ENCODE results near the gene NEUROD6. TPM values are rescaled to one million over a fixed set of nuclear protein-coding genes. Genes with fewer than 3 reads are reported as not detected.

The NEUROD6 gene
- total RNA-seq, 1 experiment from 2014 or later: not detected

GRCh38 chr7:31382722-31383121 lies 42.2 kb upstream of the NEUROD6 start:
- TF ChIP-seq ATF2 (CRISPR knock-in tag; IDR thresholded peaks at IDR 0.05; ENCODE audit: borderline replicate concordance, low read depth) (no peak), SMAD3 (CRISPR knock-in tag; IDR thresholded peaks at IDR 0.05; ENCODE audit: borderline replicate concordance) (no peak), MXD4 (CRISPR knock-in tag; IDR thresholded peaks at IDR 0.05; ENCODE audit: borderline replicate concordance) (no peak), GTF2I (CRISPR knock-in tag; conservative IDR thresholded peaks at IDR 0.05) (no peak), MAX (CRISPR knock-in tag; IDR thresholded peaks at IDR 0.05) (no peak), NR1H2 (CRISPR knock-in tag; IDR thresholded peaks at IDR 0.05) (no peak), ZNF232 (CRISPR knock-in tag; IDR thresholded peaks at IDR 0.05) (no peak), ATF1 (CRISPR knock-in tag; IDR thresholded peaks at IDR 0.05) (no peak), GABPB1 (CRISPR knock-in tag; IDR thresholded peaks at IDR 0.05) (no peak), SOX15 (CRISPR knock-in tag; IDR thresholded peaks at IDR 0.05) (no peak), GRHL2 (CRISPR knock-in tag; IDR thresholded peaks at IDR 0.05; ENCODE audit: insufficient replicate concordance, severe bottlenecking) (no peak), CREB1 (CRISPR knock-in tag; IDR thresholded peaks at IDR 0.05) (no peak), FOXK1 (CRISPR knock-in tag; IDR thresholded peaks at IDR 0.05) (no peak)
- TF ChIP-seq, protein P1, sequence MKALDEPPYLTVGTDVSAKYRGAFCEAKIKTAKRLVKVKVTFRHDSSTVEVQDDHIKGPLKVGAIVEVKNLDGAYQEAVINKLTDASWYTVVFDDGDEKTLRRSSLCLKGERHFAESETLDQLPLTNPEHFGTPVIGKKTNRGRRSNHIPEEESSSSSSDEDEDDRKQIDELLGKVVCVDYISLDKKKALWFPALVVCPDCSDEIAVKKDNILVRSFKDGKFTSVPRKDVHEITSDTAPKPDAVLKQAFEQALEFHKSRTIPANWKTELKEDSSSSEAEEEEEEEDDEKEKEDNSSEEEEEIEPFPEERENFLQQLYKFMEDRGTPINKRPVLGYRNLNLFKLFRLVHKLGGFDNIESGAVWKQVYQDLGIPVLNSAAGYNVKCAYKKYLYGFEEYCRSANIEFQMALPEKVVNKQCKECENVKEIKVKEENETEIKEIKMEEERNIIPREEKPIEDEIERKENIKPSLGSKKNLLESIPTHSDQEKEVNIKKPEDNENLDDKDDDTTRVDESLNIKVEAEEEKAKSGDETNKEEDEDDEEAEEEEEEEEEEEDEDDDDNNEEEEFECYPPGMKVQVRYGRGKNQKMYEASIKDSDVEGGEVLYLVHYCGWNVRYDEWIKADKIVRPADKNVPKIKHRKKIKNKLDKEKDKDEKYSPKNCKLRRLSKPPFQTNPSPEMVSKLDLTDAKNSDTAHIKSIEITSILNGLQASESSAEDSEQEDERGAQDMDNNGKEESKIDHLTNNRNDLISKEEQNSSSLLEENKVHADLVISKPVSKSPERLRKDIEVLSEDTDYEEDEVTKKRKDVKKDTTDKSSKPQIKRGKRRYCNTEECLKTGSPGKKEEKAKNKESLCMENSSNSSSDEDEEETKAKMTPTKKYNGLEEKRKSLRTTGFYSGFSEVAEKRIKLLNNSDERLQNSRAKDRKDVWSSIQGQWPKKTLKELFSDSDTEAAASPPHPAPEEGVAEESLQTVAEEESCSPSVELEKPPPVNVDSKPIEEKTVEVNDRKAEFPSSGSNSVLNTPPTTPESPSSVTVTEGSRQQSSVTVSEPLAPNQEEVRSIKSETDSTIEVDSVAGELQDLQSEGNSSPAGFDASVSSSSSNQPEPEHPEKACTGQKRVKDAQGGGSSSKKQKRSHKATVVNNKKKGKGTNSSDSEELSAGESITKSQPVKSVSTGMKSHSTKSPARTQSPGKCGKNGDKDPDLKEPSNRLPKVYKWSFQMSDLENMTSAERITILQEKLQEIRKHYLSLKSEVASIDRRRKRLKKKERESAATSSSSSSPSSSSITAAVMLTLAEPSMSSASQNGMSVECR (CRISPR knock-in tag; IDR thresholded peaks at IDR 0.05; ENCODE audit: borderline replicate concordance): no peak
- TF ChIP-seq, protein P2, sequence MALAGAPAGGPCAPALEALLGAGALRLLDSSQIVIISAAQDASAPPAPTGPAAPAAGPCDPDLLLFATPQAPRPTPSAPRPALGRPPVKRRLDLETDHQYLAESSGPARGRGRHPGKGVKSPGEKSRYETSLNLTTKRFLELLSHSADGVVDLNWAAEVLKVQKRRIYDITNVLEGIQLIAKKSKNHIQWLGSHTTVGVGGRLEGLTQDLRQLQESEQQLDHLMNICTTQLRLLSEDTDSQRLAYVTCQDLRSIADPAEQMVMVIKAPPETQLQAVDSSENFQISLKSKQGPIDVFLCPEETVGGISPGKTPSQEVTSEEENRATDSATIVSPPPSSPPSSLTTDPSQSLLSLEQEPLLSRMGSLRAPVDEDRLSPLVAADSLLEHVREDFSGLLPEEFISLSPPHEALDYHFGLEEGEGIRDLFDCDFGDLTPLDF (CRISPR knock-in tag; IDR thresholded peaks at IDR 0.05): no peak
- DNase-seq (ENCODE audit: low spot score) (no peak), ATAC-seq (no peak)
- ChIA-PET CTCF (interaction anchor here (0.7 kb wide), 1 partner anchor 60 kb away, joined by 4 read pairs; no protein-coding TSS in a partner anchor), POLR2A (interaction anchor here (0.5 kb wide), 1 partner anchor 888 kb away, joined by 3 read pairs; no protein-coding TSS in a partner anchor)
- Mint-ChIP-seq H3K27me3 (ENCODE audit: low read depth) (no peaks in the 10 kb centered on the region; the same call in 1 of the 2 replicates), H3K36me3 (no peaks in the 10 kb centered on the region), H3K27ac (no peak overlapping the region), H3K4me3 (no peak overlapping the region), H3K9me3 (peaks cover 6% of the 10 kb centered on the region), H3K4me1 (no peaks in the 10 kb centered on the region)

DNA sequence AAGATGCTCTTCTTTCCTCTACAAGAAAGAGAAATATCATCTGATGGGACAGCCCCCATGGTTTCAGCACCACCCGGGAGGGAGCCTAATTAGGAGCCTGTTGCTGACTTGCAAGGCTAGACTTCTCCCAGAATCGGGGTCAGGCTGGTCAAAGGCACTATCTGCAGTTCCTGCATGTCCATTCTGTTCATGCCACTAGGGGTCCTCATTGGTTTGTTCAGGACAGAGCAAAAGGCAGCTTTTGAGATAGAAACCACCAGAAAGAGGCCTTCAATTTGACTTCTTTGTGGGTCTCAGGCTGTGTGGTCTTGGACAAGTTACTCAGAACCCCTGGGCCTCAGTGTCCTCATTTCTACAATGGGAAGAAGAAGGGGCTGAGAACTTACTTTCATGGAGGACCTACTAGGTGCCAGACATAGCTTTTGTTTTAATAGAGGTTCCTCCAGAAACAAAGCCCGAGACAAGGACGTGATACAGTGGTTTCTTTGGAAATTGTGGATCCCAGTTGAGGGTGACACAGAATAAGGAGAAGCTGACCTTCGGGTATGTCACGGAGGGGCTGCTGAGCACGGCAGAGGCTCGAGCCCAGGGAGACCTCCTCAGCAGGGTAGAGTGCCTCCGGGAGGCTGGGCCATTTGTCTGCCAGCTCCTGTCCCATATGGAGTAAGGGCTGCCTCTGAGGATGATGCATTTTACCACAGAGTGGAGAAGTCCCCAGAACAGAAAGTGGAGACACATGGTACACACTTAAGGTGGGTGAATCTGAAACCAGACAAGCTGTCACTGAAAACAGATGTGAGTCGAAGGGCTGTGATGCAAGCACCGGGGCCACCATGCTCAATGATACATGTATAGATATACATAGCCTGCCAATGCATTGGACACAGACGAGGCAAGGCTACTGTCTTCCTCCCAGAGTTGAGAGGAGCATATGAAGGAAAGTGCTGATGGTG lies 33.1 kb upstream of the NEUROD6 start:
- H3K27me3 Mint-ChIP-seq (ENCODE audit: low read depth): peaks cover 66% of the 10 kb centered on the region
- no peaks in the 10 kb centered on the region for H3K36me3 Mint-ChIP-seq
- H3K4me3 Mint-ChIP-seq: no peak overlapping the region
- TF ChIP-seq, protein P3, sequence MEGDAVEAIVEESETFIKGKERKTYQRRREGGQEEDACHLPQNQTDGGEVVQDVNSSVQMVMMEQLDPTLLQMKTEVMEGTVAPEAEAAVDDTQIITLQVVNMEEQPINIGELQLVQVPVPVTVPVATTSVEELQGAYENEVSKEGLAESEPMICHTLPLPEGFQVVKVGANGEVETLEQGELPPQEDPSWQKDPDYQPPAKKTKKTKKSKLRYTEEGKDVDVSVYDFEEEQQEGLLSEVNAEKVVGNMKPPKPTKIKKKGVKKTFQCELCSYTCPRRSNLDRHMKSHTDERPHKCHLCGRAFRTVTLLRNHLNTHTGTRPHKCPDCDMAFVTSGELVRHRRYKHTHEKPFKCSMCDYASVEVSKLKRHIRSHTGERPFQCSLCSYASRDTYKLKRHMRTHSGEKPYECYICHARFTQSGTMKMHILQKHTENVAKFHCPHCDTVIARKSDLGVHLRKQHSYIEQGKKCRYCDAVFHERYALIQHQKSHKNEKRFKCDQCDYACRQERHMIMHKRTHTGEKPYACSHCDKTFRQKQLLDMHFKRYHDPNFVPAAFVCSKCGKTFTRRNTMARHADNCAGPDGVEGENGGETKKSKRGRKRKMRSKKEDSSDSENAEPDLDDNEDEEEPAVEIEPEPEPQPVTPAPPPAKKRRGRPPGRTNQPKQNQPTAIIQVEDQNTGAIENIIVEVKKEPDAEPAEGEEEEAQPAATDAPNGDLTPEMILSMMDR (IDR thresholded peaks at IDR 0.05): peak; percentile 67
- TF ChIP-seq NR1H2 (CRISPR knock-in tag; IDR thresholded peaks at IDR 0.05) (no peak), HMGA2 (CRISPR knock-in tag; IDR thresholded peaks at IDR 0.05) (no peak)
- H3K27ac Mint-ChIP-seq: no peak overlapping the region
- peak; percentile 74 for DNase-seq (ENCODE audit: low spot score)
- H3K9me3 Mint-ChIP-seq: no peaks in the 10 kb centered on the region
- H3K4me1 Mint-ChIP-seq: peaks cover 44% of the 10 kb centered on the region
- POLR2A ChIA-PET: no interaction called here
- peak; percentile 85 for ATAC-seq
- CTCF ChIA-PET: interaction anchor here (0.6 to 4.4 kb wide), 28 partner anchors 12 to 441 kb away, joined by 3 to 42 read pairs (median 3); partner anchors contain the start of gene NEUROD6
